Prostate gland (tissue), 2 donors: ENCODE data around the gene SLC25A12.

Experiments
- POLR2AphosphoS5 ChIP-seq: sonication (generic); formaldehyde crosslinking; IDR thresholded peaks from one replicate; pipeline ENCODE4 v1.6.1; 2017; ENCODE audit warnings: antibody characterized with exemption
- TF ChIP-seq, protein P1 (sequence below), 4 experiments: fragments of 200-600 bp in 2 of 4; fragments of 450-650 bp in 2 of 4; sonication (generic) in 2 of 4; IDR thresholded peaks; 1 replicate in 3 of 4; 2 replicates in 1 of 4; pipeline ENCODE4 v1.5.1; 2016 to 2019; ENCODE audit warnings: antibody characterized with exemption in 4 of 4, mild to moderate bottlenecking in 2 of 4, moderate library complexity in 2 of 4

DNA sequence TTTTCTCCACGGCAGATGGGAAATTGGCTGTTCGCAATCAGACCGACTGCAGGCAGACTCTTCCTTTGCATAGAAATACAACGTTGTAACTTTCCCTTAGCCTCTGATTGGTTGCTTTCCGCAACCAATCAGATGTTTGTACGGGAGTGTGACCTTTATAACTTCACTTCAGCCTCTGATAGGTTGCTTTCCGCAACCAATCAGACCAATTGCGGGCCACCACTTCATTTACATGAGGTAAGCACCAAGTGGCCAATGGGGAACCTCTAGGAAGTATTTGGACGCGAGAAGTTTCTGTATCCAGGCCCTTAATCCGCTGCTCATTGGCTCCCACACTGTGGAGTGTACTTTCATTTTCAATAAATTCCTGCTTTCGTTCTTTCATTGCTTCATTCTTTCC lies 19.1 kb downstream of the SLC25A12 start:
- no peak for TF ChIP-seq POLR2AphosphoS5
- TF ChIP-seq, protein P1, sequence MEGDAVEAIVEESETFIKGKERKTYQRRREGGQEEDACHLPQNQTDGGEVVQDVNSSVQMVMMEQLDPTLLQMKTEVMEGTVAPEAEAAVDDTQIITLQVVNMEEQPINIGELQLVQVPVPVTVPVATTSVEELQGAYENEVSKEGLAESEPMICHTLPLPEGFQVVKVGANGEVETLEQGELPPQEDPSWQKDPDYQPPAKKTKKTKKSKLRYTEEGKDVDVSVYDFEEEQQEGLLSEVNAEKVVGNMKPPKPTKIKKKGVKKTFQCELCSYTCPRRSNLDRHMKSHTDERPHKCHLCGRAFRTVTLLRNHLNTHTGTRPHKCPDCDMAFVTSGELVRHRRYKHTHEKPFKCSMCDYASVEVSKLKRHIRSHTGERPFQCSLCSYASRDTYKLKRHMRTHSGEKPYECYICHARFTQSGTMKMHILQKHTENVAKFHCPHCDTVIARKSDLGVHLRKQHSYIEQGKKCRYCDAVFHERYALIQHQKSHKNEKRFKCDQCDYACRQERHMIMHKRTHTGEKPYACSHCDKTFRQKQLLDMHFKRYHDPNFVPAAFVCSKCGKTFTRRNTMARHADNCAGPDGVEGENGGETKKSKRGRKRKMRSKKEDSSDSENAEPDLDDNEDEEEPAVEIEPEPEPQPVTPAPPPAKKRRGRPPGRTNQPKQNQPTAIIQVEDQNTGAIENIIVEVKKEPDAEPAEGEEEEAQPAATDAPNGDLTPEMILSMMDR (IDR thresholded peaks at IDR 0.05), result no peak
